Activated naive CD4-positive, alpha-beta T cell (primary cell): ENCODE measurements around the gene PEX11G.
"Not testable (repeated sequence)": the region's sequence is repeated elsewhere in the genome, so short reads cannot be mapped to it uniquely, and the experiment has no call there.

ENCODE experiments used
- DNase-seq, 4 experiments: peaks; one replicate each; lab custom pipeline; 2025; lab: John Stamatoyannopoulos, UW

Gene PEX11G

DNA sequence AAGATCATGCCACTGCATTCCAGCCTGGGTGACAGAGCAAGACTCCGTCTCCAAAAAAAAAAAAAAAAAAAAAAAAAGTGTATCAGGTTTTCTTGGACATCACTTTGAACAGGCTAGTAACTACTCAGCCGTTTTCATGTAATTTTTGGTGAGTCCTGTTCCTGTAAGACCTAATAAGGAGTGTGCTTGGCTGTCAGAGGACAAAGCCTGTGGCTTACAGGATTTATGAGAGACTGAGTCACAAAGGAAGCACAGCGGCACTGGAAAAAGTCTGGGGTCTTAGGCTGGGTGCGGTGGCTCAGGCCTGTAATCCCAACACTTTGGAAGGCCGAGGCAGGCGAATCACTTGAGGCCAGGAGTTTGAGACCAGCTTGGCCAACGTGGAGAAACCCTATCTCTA is 55.4 kb downstream of the PEX11G start:
- not testable (repeated sequence) for DNase-seq

GRCh38 chr19:7429638-7430282 is 59.1 kb downstream of the PEX11G start:
- DNase-seq: no peak

DNA sequence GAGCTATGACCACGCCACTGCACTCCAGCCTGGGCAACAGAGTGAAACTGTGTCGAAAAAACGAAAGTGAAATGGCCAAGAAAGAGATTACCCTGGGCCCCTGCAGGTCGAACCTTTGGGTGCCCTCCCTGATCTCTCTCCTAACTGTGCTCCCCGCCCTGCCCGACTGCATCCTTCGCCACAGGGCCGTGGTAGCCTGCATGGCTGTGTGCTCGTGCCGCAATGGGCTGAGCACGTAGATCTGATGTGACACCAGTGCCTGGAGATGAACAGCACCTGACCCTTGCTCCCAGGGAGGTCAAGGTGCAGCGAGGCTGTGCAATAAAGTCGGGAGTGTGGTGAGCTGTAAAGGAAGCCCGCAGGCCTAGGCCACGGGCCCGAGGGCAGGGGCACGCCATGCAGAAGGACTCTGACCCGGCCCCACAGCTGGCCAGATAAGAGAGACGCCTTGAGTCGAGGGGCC is 60.2 kb downstream of the PEX11G start:
- DNase-seq: no peak

- no peak for DNase-seq
Measured at GRCh38 chr19:7427944-7428343, 60.9 kb downstream of the PEX11G start.

- no peak for DNase-seq
Measured at GRCh38 chr19:7426986-7427385, 61.8 kb downstream of the PEX11G start.
